Smooth muscle cell (in vitro differentiated cells): ENCODE data around the gene ATP6V1B1. TPM values are rescaled to one million over a fixed set of nuclear protein-coding genes. Genes with fewer than 3 reads are reported as not detected.

Experiments used
- DNase-seq: peaks from one replicate; lab custom pipeline; 2025; ENCODE audit not compliant: unreplicated experiment; lab: John Stamatoyannopoulos, UW
- H2AFZ ChIP-seq: fragments of 200-600 bp; sonication (generic); 2 replicates; pipeline ENCODE4 v1.6.0; 2016; ENCODE audit warnings: antibody characterized with exemption, low read depth, mild to moderate bottlenecking
- H3F3A ChIP-seq: fragments of 200-600 bp; sonication (generic); 2 replicates; pipeline ENCODE4 v1.6.0; 2017; ENCODE audit warnings: antibody characterized with exemption, low read depth
- H3K27ac ChIP-seq: fragments of 200-600 bp; sonication (generic); 2 replicates; pipeline ENCODE4 v1.5.1; 2016; ENCODE audit warnings: low read depth, mild to moderate bottlenecking
- H3K27me3 ChIP-seq: fragments of 200-600 bp; sonication (generic); 2 replicates; pipeline ENCODE4 v1.6.1; 2016; ENCODE audit warnings: low read depth, mild to moderate bottlenecking
- H3K36me3 ChIP-seq: fragments of 200-600 bp; sonication (generic); 2 replicates; pipeline ENCODE4 v1.5.1; 2016; ENCODE audit warnings: low read depth
- H3K4me1 ChIP-seq: fragments of 200-600 bp; sonication (generic); 2 replicates; pipeline ENCODE4 v1.5.1; 2016; ENCODE audit warnings: low read depth
- H3K4me2 ChIP-seq: fragments of 200-600 bp; sonication (generic); 2 replicates; pipeline ENCODE4 v1.6.0; 2016; ENCODE audit warnings: mild to moderate bottlenecking
- H3K4me3 ChIP-seq: fragments of 200-600 bp; sonication (generic); 2 replicates; pipeline ENCODE4 v1.5.1; 2016; ENCODE audit warnings: mild to moderate bottlenecking
- H3K79me2 ChIP-seq: fragments of 200-600 bp; sonication (generic); 2 replicates; pipeline ENCODE4 v1.6.0; 2016; ENCODE audit warnings: low read depth, mild to moderate bottlenecking
- H3K9ac ChIP-seq: fragments of 200-600 bp; sonication (generic); 2 replicates; pipeline ENCODE4 v1.6.0; 2016; ENCODE audit warnings: low read depth
- H3K9me3 ChIP-seq: fragments of 200-600 bp; sonication (generic); replicated peaks from 2 replicates; pipeline ENCODE4 v1.5.1; 2016; ENCODE audit warnings: low read depth
- H4K20me1 ChIP-seq: fragments of 200-600 bp; sonication (generic); 2 replicates; pipeline ENCODE4 v1.6.0; 2016; ENCODE audit warnings: low read depth
- WGBS: methylation state at CpG from one replicate; pipeline ENCODE4 v1.1.7; 2016; ENCODE audit warnings: low lambda C conversion rate; 5-methylcytosine and 5-hydroxymethylcytosine counted together
- polyA plus RNA-seq: library from polyadenylated mRNA; unstranded; fragments of >200 nt; fragmentation: Nextera tagmentation; extraction: Ambion mirVana; gene quantifications from 2 replicates; pipeline ENCODE4 v1.2.1, GENCODE V29; 2016
- total RNA-seq: library from RNA; depleted of rRNA; stranded (reverse); fragments of >200 nt; gene quantifications from 2 replicates; pipeline ENCODE4 v1.2.3, GENCODE V29; 2014
- TF ChIP-seq, protein P1 (sequence below): fragments of 200-600 bp; sonication (generic); IDR thresholded peaks from 2 replicates; pipeline ENCODE4 v1.5.1; 2017; ENCODE audit warnings: borderline replicate concordance, mild to moderate bottlenecking, antibody characterized with exemption; ENCODE audit not compliant: insufficient read depth, poor library complexity, severe bottlenecking

ATP6V1B1 gene
- total and polyA plus RNA-seq, 2 experiments from 2014 or later = 0.59 TPM; not detected in 1

DNA sequence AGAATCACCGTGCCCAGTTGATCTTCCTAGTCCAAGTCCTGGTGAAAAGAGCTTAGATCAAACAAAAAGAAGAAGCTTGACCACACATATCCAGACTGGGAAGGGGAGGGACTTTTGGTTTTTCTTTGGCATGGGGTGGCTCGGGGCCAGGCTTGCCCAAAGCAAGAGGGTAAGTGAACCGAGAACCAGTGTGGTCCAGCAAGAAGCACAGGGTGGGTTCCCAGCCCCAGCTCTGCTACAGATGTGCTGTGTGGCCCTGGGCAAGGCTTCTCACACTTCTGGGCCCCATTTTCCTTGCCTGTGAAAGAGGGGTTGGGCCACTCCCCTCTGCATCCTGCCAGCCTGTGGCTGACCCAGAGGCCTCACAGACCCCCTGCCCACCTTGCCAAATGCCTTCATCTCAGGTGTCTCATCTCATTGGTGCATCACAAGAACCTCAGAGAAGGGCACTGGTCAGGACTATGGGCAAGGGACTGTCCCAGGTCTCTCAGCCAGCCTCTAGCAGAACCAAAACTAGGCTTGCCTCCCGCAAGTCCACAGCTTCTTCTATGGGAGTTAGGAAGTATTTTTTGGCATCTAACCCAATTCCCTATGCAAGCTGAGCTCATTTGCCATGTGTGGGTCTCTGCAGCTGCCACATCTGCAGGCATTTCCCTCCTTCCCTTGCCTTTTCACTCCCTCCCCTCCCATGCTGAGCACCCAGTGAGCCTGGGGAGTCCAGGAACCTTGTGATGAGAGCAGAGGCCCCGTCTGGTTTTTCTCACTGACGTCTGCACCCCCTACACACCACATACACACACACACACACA lies 6.9 kb downstream of the ATP6V1B1 start:
- Histone ChIP-seq H3K79me2 (no peaks in the 10 kb centered on the region), H3F3A (no peaks in the 10 kb centered on the region), H4K20me1 (no peaks in the 10 kb centered on the region), H3K4me1 (peaks cover 30% of the 10 kb centered on the region), H3K36me3 (no peaks in the 10 kb centered on the region), H3K4me2 (no peak overlapping the region), H3K9me3 (no peaks in the 10 kb centered on the region), H2AFZ (no peak overlapping the region), H3K27me3 (peaks cover 37% of the 10 kb centered on the region), H3K27ac (no peak overlapping the region), H3K9ac (no peak overlapping the region), H3K4me3 (no peak overlapping the region)
- WGBS = 59% methylated on average over 6 of the region's 6 CpGs
- DNase-seq = no peak
- TF ChIP-seq, protein P1, sequence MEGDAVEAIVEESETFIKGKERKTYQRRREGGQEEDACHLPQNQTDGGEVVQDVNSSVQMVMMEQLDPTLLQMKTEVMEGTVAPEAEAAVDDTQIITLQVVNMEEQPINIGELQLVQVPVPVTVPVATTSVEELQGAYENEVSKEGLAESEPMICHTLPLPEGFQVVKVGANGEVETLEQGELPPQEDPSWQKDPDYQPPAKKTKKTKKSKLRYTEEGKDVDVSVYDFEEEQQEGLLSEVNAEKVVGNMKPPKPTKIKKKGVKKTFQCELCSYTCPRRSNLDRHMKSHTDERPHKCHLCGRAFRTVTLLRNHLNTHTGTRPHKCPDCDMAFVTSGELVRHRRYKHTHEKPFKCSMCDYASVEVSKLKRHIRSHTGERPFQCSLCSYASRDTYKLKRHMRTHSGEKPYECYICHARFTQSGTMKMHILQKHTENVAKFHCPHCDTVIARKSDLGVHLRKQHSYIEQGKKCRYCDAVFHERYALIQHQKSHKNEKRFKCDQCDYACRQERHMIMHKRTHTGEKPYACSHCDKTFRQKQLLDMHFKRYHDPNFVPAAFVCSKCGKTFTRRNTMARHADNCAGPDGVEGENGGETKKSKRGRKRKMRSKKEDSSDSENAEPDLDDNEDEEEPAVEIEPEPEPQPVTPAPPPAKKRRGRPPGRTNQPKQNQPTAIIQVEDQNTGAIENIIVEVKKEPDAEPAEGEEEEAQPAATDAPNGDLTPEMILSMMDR = no peak

DNA sequence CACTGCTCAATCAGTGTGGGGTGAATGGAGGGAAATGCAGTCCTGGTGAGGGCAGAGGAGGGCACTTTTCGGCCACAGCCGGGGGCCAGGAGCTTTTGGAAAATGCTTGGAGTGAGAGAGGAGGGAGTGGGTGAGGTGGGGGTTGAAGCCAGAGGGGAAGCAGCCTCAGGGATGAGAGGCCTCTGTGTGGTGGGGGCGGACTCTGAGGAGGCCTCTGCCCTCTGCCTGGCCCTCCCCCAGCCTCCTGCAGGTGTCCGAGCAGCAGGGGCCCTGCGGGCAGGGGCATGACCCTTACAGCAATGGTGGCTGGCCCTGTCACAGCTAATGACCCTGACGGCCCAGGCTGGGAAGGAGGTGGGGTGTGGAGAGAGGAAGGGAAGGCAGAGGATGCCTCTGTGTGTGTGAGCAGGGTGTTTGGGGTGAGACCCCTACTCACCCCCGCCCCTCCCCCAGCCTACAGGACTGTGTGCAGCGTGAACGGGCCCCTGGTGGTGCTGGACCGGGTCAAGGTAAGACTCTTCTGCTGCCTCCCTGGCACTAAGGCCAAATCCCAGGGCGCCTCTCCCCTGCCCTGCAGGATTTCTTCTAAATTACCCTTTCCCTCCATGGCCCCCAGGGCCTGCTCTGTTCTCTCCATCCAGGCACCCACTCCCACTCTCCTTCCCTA lies 7.6 kb downstream of the ATP6V1B1 start:
- TF ChIP-seq, protein P1 = no peak
- H3K79me2 ChIP-seq = no peaks in the 10 kb centered on the region
- no peak for DNase-seq
- no peaks in the 10 kb centered on the region for H3K36me3 ChIP-seq
- no peak overlapping the region for H3K4me3 ChIP-seq
- H3K9ac ChIP-seq = no peak overlapping the region
- 71% methylated on average over 10 of the region's 11 CpGs for WGBS
- no peaks in the 10 kb centered on the region for H4K20me1 ChIP-seq
- no peaks in the 10 kb centered on the region for H3K9me3 ChIP-seq
- peaks cover 33% of the 10 kb centered on the region for H3K27me3 ChIP-seq
- peaks cover 27% of the 10 kb centered on the region for H3K4me1 ChIP-seq
- no peak overlapping the region for H3K4me2 ChIP-seq
- no peaks in the 10 kb centered on the region for H3F3A ChIP-seq
- H3K27ac ChIP-seq = no peak overlapping the region
- H2AFZ ChIP-seq = no peak overlapping the region

DNA sequence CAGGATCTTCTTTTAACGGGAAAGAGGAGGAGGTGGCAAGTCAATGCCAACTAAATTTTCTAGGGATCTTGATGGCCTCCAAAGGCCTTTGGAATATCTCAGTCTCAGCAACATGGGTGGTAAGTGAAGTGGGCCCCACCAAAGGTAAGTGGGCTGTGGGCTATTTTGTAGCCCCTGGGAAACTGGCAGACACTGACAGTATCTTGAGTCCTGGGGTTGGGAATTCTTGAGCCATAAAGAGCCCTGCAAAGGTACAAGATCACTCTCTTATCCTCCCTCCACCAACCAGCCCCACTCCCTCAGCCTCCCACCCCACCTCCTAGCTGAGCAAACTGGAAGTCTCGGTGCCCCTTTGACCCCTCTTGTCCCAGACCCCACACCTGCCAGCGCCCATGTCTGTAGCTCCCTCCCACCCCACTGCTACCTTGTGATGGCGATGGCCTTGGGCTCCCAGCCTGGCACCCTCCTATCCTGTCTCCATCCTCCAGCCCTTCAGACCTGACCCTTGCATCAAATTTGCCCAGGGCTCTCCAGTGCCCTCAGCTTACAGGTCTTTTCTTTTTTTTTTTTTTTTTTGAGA lies 8.5 kb downstream of the ATP6V1B1 start:
- DNase-seq = no peak
- TF ChIP-seq, protein P1 = no peak
- H3K4me3 ChIP-seq = no peak overlapping the region

More for the DNA sequence above, 8.5 kb downstream of the ATP6V1B1 start:
- no peaks in the 10 kb centered on the region for H3K9me3 ChIP-seq
- no peaks in the 10 kb centered on the region for H3K79me2 ChIP-seq
- no peaks in the 10 kb centered on the region for H4K20me1 ChIP-seq
- H3K27me3 ChIP-seq = peaks cover 24% of the 10 kb centered on the region
- no peak overlapping the region for H3K4me2 ChIP-seq
- no peaks in the 10 kb centered on the region for H3K36me3 ChIP-seq
- H3K9ac ChIP-seq = no peak overlapping the region
- no peaks in the 10 kb centered on the region for H3F3A ChIP-seq
- peaks cover 20% of the 10 kb centered on the region for H3K4me1 ChIP-seq
- H3K27ac ChIP-seq = no peak overlapping the region
- 91% methylated on average over 4 of the region's 4 CpGs for WGBS
- H2AFZ ChIP-seq = no peak overlapping the region
